HepG2 (cell line): Measurements from ENCODE around the gene CYP26B1. TPM values are rescaled to one million over a fixed set of nuclear protein-coding genes. Genes with fewer than 3 reads are reported as not detected.
A peak's percentile ranks its signal among the peaks of the same experiment; 100 is the strongest.

Source experiments
- ASH2L ChIP-seq: fragments of 300-600, 200-600 bp; sonication (generic); IDR thresholded peaks from 2 replicates; pipeline ENCODE4 v1.7.0; 2017; ENCODE audit warnings: low read depth, mild to moderate bottlenecking, moderate library complexity, mixed read lengths, low read length; ENCODE audit not compliant: insufficient read length
- ERF ChIP-seq: IDR thresholded peaks from 2 replicates; pipeline ENCODE4 v1.6.1; 2018; ENCODE audit warnings: missing biosample characterization, missing genetic modification reagents
- GATAD2A ChIP-seq: IDR thresholded peaks from 2 replicates; pipeline ENCODE4 v1.6.1; 2016
- HOXA7 ChIP-seq: sonication (generic); formaldehyde crosslinking; IDR thresholded peaks from 2 replicates; pipeline ENCODE4 v1.8.1; 2022; ENCODE audit warnings: mild to moderate bottlenecking, missing genetic modification reagents, moderate library complexity
- KMT2A ChIP-seq: sonication (generic); formaldehyde crosslinking; IDR thresholded peaks from 2 replicates; pipeline ENCODE4 v1.4.0; 2020; ENCODE audit warnings: missing genetic modification reagents
- NBN ChIP-seq: fragments of 450-650 bp; conservative IDR thresholded peaks from 2 replicates; pipeline ENCODE4 v1.6.1; 2017
- RXRB ChIP-seq: IDR thresholded peaks from 2 replicates; pipeline ENCODE4 v1.6.1; 2016; ENCODE audit warnings: borderline replicate concordance, missing genetic modification reagents, missing compliant biosample characterization
- STAG1 ChIP-seq: sonication (generic); formaldehyde crosslinking; IDR thresholded peaks from 2 replicates; pipeline ENCODE4 v1.4.0; 2020; ENCODE audit warnings: missing genetic modification reagents
- TAF1 ChIP-seq: sonication (generic); formaldehyde crosslinking; IDR thresholded peaks from 2 replicates; pipeline ENCODE4 v1.4.0; 2020; ENCODE audit warnings: missing genetic modification reagents
- YEATS4 ChIP-seq: sonication (generic); formaldehyde crosslinking; IDR thresholded peaks from 2 replicates; pipeline ENCODE4 v1.4.0; 2020; ENCODE audit warnings: missing genetic modification reagents, borderline replicate concordance
- ZNF331 ChIP-seq: sonication (generic); formaldehyde crosslinking; IDR thresholded peaks from 2 replicates; pipeline ENCODE4 v1.4.0; 2020; ENCODE audit warnings: missing genetic modification reagents
- ZNF432 ChIP-seq: sonication (generic); formaldehyde crosslinking; IDR thresholded peaks from 2 replicates; pipeline ENCODE4 v1.5.0; 2020; ENCODE audit warnings: missing genetic modification reagents, mild to moderate bottlenecking, borderline replicate concordance
- ZNF567 ChIP-seq: sonication (generic); formaldehyde crosslinking; IDR thresholded peaks from 2 replicates; pipeline ENCODE4 v1.8.1; 2023; ENCODE audit warnings: mild to moderate bottlenecking, missing genetic modification reagents, borderline replicate concordance
- ZNF724P ChIP-seq: sonication (generic); formaldehyde crosslinking; IDR thresholded peaks from 2 replicates; pipeline ENCODE4 v1.8.0; 2022; ENCODE audit warnings: missing genetic modification reagents, borderline replicate concordance
- polyA plus RNA-seq, 8 experiments: library from polyadenylated mRNA; depleted of rRNA in 3 of 8; stranded (reverse) in 7 of 8; unstranded in 1 of 8; fragments of >200 nt; fragmentation: Illumina TruSeq in 4 of 8; extraction: Trizol in 4 of 8; gene quantifications; 2 replicates each; pipeline versions ENCODE4 v1.2.1 to v1.2.3, GENCODE V29; 2011 to 2016; ENCODE audit warnings: low read depth in 4 of 8, missing spikeins in 1 of 8, mixed read lengths in 1 of 8; ENCODE audit not compliant: insufficient read depth in 1 of 8
- total RNA-seq, 5 experiments: library from RNA; depleted of rRNA; stranded (reverse); fragments of >200 nt; fragmentation: Illumina TruSeq; extraction: Trizol; gene quantifications; 2 replicates each; pipeline ENCODE4 v1.2.3, GENCODE V29; 2016; ENCODE audit warnings: low read depth in 1 of 5
- TF ChIP-seq, protein P1 (sequence below): sonication (generic); formaldehyde crosslinking; IDR thresholded peaks from 2 replicates; pipeline ENCODE4 v1.8.1; 2023; ENCODE audit warnings: mild to moderate bottlenecking, missing genetic modification reagents
- TF ChIP-seq, protein P2 (sequence below), 2 experiments: sonication (generic) in 1 of 2; formaldehyde crosslinking in 1 of 2; IDR thresholded peaks; 2 replicates each; pipeline versions ENCODE4 v1.4.0 to v1.6.1; 2018 to 2020; ENCODE audit warnings: missing genetic modification reagents in 2 of 2, borderline replicate concordance in 1 of 2, low read depth in 1 of 2, mild to moderate bottlenecking in 1 of 2, missing biosample characterization in 1 of 2
- TF ChIP-seq, protein P3 (sequence below): fragments of 450-650 bp; IDR thresholded peaks from 2 replicates; pipeline ENCODE4 v1.6.1; 2017
- TF ChIP-seq, protein P4 (sequence below): IDR thresholded peaks from 2 replicates; pipeline ENCODE4 v1.6.1; 2016; ENCODE audit warnings: low read depth
- TF ChIP-seq, protein P5 (sequence below), 2 experiments: sonication (generic) in 1 of 2; formaldehyde crosslinking in 1 of 2; IDR thresholded peaks; 2 replicates each; pipeline versions ENCODE4 v1.4.0 to v1.6.1; 2016 to 2020; ENCODE audit warnings: borderline replicate concordance in 1 of 2, low read depth in 1 of 2, mild to moderate bottlenecking in 1 of 2, missing genetic modification reagents in 1 of 2

The CYP26B1 gene
- total and polyA plus RNA-seq, 2 of the 13 experiments (the other 11 are each of a cell fraction or from before 2014, with no cell fraction given) = 0.05 to 0.07 TPM

DNA sequence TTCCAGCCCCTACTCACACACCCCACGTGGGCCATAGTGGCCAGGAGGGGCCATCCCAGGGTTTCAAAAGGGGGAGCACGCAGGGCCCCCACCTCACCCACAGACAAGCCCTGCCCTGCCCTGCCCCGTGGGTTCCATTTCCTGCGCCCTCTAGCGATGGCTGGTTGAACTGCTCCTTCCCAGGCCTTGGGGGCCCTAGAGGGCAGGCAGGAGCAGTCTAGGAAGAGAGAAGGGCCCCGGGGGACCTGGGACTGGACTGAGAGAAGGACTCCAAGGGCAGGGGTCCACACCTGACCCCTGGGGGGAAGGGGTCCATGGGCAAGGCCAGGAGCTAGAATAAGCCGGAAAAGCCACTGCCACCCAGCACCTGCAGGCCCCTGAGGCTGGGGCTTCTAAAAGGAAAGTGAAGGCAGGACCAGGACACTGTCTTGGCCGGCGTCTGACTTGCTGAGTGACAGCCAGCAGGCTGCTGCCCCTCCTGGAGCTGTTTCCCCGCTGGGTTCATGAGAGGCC is 10.1 kb downstream of the CYP26B1 start (continued):
- TF ChIP-seq, protein P1, sequence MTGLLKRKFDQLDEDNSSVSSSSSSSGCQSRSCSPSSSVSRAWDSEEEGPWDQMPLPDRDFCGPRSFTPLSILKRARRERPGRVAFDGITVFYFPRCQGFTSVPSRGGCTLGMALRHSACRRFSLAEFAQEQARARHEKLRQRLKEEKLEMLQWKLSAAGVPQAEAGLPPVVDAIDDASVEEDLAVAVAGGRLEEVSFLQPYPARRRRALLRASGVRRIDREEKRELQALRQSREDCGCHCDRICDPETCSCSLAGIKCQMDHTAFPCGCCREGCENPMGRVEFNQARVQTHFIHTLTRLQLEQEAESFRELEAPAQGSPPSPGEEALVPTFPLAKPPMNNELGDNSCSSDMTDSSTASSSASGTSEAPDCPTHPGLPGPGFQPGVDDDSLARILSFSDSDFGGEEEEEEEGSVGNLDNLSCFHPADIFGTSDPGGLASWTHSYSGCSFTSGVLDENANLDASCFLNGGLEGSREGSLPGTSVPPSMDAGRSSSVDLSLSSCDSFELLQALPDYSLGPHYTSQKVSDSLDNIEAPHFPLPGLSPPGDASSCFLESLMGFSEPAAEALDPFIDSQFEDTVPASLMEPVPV (CRISPR knock-in tag) = 0 out of 2 replicates have a peak, but pooled peaks have one; percentile 4
- TF ChIP-seq, protein P2, sequence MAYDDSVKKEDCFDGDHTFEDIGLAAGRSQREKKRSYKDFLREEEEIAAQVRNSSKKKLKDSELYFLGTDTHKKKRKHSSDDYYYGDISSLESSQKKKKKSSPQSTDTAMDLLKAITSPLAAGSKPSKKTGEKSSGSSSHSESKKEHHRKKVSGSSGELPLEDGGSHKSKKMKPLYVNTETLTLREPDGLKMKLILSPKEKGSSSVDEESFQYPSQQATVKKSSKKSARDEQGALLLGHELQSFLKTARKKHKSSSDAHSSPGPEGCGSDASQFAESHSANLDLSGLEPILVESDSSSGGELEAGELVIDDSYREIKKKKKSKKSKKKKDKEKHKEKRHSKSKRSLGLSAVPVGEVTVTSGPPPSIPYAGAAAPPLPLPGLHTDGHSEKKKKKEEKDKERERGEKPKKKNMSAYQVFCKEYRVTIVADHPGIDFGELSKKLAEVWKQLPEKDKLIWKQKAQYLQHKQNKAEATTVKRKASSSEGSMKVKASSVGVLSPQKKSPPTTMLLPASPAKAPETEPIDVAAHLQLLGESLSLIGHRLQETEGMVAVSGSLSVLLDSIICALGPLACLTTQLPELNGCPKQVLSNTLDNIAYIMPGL (CRISPR knock-in tag; IDR thresholded peaks at IDR 0.05; ENCODE audit: borderline replicate concordance in 1 of 2, low read depth in 1 of 2) = peak; percentile 61 to 68; a peak in 2 of 4 replicates
- TF ChIP-seq TAF1 (CRISPR knock-in tag) (0 out of 2 replicates have a peak, but pooled peaks have one; percentile 19), HOXA7 (CRISPR knock-in tag) (no peak), ZNF567 (no peak), KMT2A (peak; percentile 33; the same call in 1 of the 2 replicates), ASH2L (no peak), ZNF724P (CRISPR knock-in tag) (0 out of 2 replicates have a peak, but pooled peaks have one; percentile 41), YEATS4 (CRISPR knock-in tag) (no peak), ERF (CRISPR knock-in tag) (no peak), STAG1 (CRISPR knock-in tag) (peak; percentile 71), NBN (no peak), ZNF432 (CRISPR knock-in tag) (no peak), RXRB (CRISPR knock-in tag) (peak; percentile 37; the same call in 1 of the 2 replicates), ZNF331 (CRISPR knock-in tag) (0 out of 2 replicates have a peak, but pooled peaks have one; percentile 16), GATAD2A (CRISPR knock-in tag) (peak; percentile 49)
- TF ChIP-seq, protein P3, sequence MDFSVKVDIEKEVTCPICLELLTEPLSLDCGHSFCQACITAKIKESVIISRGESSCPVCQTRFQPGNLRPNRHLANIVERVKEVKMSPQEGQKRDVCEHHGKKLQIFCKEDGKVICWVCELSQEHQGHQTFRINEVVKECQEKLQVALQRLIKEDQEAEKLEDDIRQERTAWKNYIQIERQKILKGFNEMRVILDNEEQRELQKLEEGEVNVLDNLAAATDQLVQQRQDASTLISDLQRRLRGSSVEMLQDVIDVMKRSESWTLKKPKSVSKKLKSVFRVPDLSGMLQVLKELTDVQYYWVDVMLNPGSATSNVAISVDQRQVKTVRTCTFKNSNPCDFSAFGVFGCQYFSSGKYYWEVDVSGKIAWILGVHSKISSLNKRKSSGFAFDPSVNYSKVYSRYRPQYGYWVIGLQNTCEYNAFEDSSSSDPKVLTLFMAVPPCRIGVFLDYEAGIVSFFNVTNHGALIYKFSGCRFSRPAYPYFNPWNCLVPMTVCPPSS = no peak
- TF ChIP-seq, protein P4, sequence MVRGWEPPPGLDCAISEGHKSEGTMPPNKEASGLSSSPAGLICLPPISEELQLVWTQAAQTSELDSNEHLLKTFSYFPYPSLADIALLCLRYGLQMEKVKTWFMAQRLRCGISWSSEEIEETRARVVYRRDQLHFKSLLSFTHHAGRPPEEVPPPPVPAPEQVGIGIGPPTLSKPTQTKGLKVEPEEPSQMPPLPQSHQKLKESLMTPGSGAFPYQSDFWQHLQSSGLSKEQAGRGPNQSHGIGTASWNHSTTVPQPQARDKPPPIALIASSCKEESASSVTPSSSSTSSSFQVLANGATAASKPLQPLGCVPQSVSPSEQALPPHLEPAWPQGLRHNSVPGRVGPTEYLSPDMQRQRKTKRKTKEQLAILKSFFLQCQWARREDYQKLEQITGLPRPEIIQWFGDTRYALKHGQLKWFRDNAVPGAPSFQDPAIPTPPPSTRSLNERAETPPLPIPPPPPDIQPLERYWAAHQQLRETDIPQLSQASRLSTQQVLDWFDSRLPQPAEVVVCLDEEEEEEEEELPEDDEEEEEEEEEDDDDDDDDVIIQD (CRISPR knock-in tag) = 0 out of 2 replicates have a peak, but pooled peaks have one; percentile 25
- TF ChIP-seq, protein P5, sequence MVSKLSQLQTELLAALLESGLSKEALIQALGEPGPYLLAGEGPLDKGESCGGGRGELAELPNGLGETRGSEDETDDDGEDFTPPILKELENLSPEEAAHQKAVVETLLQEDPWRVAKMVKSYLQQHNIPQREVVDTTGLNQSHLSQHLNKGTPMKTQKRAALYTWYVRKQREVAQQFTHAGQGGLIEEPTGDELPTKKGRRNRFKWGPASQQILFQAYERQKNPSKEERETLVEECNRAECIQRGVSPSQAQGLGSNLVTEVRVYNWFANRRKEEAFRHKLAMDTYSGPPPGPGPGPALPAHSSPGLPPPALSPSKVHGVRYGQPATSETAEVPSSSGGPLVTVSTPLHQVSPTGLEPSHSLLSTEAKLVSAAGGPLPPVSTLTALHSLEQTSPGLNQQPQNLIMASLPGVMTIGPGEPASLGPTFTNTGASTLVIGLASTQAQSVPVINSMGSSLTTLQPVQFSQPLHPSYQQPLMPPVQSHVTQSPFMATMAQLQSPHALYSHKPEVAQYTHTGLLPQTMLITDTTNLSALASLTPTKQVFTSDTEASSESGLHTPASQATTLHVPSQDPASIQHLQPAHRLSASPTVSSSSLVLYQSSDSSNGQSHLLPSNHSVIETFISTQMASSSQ (IDR thresholded peaks at IDR 0.05; ENCODE audit: low read depth) = no peak
- TF ChIP-seq, protein P5 (CRISPR knock-in tag; IDR thresholded peaks at IDR 0.05; ENCODE audit: borderline replicate concordance) = 0 out of 2 replicates have a peak, but pooled peaks have one; percentile 10
